Fibroblast of villous mesenchyme (primary cell): ENCODE results near the gene SLIT1. TPM values are rescaled to one million over a fixed set of nuclear protein-coding genes. Genes with fewer than 3 reads are reported as not detected.

ENCODE experiments used
- DNase-seq: peaks from one replicate; pipeline ENCODE4 v3.0.0-alpha.2; 2010; ENCODE audit warnings: low read depth
- H3K4me3 ChIP-seq: 2 replicates; pipeline ENCODE4 v1.5.1; 2011; ENCODE audit warnings: low read depth, mild to moderate bottlenecking, low read length
- total RNA-seq: library from RNA; depleted of rRNA; stranded (reverse); fragments of >200 nt; gene quantifications from 2 replicates; pipeline ENCODE4 v1.2.3, GENCODE V29; 2012
- TF ChIP-seq, protein P1 (sequence below): IDR thresholded peaks from 2 replicates; pipeline ENCODE4 v1.5.1; 2012; ENCODE audit warnings: low read depth, mild to moderate bottlenecking, low read length; ENCODE audit not compliant: insufficient read depth

Gene SLIT1
- total RNA-seq, 1 donor = not detected

GRCh38 chr10:96978621-96979154 is 207.1 kb downstream of the SLIT1 start:
- TF ChIP-seq, protein P1, sequence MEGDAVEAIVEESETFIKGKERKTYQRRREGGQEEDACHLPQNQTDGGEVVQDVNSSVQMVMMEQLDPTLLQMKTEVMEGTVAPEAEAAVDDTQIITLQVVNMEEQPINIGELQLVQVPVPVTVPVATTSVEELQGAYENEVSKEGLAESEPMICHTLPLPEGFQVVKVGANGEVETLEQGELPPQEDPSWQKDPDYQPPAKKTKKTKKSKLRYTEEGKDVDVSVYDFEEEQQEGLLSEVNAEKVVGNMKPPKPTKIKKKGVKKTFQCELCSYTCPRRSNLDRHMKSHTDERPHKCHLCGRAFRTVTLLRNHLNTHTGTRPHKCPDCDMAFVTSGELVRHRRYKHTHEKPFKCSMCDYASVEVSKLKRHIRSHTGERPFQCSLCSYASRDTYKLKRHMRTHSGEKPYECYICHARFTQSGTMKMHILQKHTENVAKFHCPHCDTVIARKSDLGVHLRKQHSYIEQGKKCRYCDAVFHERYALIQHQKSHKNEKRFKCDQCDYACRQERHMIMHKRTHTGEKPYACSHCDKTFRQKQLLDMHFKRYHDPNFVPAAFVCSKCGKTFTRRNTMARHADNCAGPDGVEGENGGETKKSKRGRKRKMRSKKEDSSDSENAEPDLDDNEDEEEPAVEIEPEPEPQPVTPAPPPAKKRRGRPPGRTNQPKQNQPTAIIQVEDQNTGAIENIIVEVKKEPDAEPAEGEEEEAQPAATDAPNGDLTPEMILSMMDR = no peak
- no peak overlapping the region for H3K4me3 ChIP-seq
- DNase-seq = no peak

DNA sequence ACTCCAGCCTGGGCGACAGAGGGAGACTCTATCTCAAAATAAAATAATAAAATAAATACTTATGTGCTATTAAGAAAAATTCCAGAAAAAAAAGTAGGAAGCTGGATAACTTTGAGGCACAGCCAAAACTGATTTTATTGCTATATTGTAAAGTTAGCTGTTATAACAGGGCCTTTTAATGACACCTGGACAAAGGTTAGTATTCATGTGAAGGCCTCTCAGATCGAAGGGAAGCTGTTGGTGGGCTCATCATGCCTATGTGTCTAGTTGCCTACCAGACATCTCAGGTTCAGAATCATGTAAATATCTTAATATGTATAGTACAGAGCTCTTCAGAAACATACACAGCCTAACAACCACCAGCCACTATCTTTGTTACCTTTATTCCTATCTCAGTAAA is 210.6 kb downstream of the SLIT1 start:
- no peak overlapping the region for H3K4me3 ChIP-seq
- DNase-seq = no peak
- TF ChIP-seq, protein P1 = no peak

- no peak overlapping the region for H3K4me3 ChIP-seq
- TF ChIP-seq, protein P1 = no peak
- DNase-seq = no peak
Measured at GRCh38 chr10:96973809-96974747, 211.7 kb downstream of the SLIT1 start.

DNA sequence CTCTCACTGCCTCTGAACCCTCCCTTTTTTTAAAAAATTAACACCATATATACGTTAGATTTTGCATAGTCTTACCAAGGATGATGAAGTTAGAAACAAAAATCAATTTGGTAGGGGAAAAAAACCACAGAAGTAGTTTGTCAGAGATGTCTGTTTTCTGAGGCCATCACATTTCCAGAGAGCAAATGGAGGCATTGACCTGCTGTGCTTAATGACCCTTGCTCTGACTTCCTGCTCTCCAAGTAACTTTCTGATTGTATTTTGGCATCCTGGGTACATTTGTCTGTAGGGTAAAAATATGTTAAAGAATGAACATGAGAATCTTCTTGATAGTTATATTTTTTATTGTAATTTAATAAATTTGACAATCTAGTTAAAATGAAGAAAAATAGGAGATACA is 213.5 kb downstream of the SLIT1 start:
- TF ChIP-seq, protein P1 = no peak

DNA sequence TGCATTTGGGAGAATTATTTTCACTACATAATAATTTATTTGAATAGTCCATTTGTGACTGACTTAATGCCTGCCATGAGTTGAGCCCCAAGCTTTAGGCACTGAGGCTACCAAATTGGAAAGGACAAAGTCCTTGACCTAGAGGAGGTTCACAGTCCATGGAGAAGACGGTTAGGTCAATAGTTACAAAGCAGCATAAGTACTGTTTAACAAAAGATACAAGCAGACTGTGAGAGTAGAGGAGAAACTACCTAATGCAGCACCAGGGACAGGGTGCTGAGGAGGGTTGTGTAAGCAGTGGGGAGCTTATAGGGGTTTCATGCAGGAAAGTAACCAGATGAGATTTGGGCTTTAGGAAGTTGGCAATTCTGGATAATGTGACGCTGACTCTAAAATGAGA is 214.4 kb downstream of the SLIT1 start:
- TF ChIP-seq, protein P1 = no peak
- DNase-seq = no peak
- no peak overlapping the region for H3K4me3 ChIP-seq

More for the DNA sequence above, 213.5 kb downstream of the SLIT1 start:
- no peak for DNase-seq
- no peak overlapping the region for H3K4me3 ChIP-seq

DNA sequence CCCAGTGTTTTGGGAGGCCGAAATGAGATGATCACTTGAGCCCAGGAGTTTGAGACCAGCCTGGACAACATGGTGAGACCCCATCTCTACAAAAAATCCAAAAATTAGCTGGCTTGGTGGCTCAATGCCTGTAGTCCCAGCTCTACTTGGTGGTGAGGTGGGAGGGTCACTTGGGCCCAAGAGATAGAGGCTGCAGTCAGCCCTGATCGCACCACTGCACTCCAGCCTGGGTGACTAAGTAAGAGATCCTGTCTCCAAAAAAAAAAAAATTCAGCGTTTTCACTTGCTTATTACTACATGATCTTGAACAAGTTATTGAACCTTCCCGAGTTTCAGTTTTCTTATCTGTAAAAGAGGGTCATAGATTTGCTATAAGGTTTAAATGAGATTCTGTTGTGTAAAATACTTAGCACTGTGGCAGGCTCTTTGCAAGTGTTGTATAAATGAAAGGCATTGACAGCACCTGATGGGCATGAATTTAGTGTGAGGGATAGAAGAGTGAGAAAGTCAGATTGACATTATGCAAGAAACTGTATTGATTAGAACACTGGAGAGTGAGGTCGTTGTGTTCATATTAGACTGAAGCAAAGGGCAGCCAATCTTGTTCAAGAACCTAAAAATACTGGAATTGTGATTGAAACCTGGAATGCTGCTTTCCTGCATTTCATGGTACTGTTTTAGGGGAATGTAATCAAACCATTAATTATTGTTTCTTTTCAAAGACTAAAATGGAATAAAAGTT is 216.9 kb downstream of the SLIT1 start:
- H3K4me3 ChIP-seq = no peak overlapping the region
- TF ChIP-seq, protein P1 = no peak
- DNase-seq = no peak
